PC-3 (cell line): ENCODE measurements around the gene SLC41A3. TPM values are rescaled to one million over a fixed set of nuclear protein-coding genes. Genes with fewer than 3 reads are reported as not detected.

ENCODE experiments used
- ATAC-seq: fragments of 200-7000 bp; cut with Tn5 transposase; 2 replicates; pipeline ENCODE4 v1.9.1; 2020; ENCODE audit warnings: mild to moderate bottlenecking, moderate library complexity
- BruUV-seq: library from RNA; stranded (reverse); fragments of 400-500 nt; replicated peaks from 2 replicates; lab custom pipeline; 2021; lab: Mats Ljungman, UMichigan
- CTCF ChIA-PET: fragments of 300-600 bp; sonication (Branson Sonifier 250); formaldehyde crosslinking; loops from one replicate; lab custom pipeline; 2022; ENCODE audit warnings: antibody characterized with exemption; lab: Charles Lee
- POLR2A ChIA-PET: fragments of 300-600 bp; sonication (Branson Sonifier 250); formaldehyde crosslinking; loops from one replicate; lab custom pipeline; 2022; ENCODE audit warnings: antibody characterized with exemption; ENCODE audit not compliant: unreplicated experiment; lab: Charles Lee
- DNase-seq: peaks from one replicate; pipeline ENCODE4 v3.0.0-alpha.2; 2015
- H2AFZ ChIP-seq: fragments of 300-600 bp; sonication (generic); 2 replicates; pipeline ENCODE4 v1.6.0; 2016; ENCODE audit warnings: antibody characterized with exemption, low read length
- H3F3A ChIP-seq: fragments of 300-600 bp; sonication (generic); one replicate; pipeline ENCODE4 v1.6.0; 2017; ENCODE audit warnings: antibody characterized with exemption, low read length, control low read depth, mild to moderate bottlenecking; ENCODE audit not compliant: unreplicated experiment
- H3K27ac ChIP-seq: fragments of 300-600 bp; sonication (generic); 2 replicates; pipeline ENCODE4 v1.5.1; 2016; ENCODE audit warnings: mild to moderate bottlenecking, low read length
- H3K27me3 ChIP-seq: fragments of 300-600 bp; sonication (generic); 2 replicates; pipeline ENCODE4 v1.6.1; 2016; ENCODE audit warnings: low read length, mixed read lengths
- H3K36me3 ChIP-seq: fragments of 300-600 bp; sonication (generic); 2 replicates; pipeline ENCODE4 v1.6.1; 2016; ENCODE audit warnings: low read depth, mixed run types, low read length, mixed read lengths
- H3K4me1 ChIP-seq: fragments of 300-600 bp; sonication (generic); 2 replicates; pipeline ENCODE4 v1.5.1; 2016; ENCODE audit warnings: low read length; ENCODE audit not compliant: insufficient read depth
- H3K4me2 ChIP-seq: fragments of 300-600 bp; sonication (generic); 2 replicates; pipeline ENCODE4 v1.6.0; 2016; ENCODE audit warnings: low read length
- H3K4me3 ChIP-seq: fragments of 300-600 bp; sonication (generic); 2 replicates; pipeline ENCODE4 v1.5.1; 2016; ENCODE audit warnings: mild to moderate bottlenecking, low read length, mixed read lengths
- H3K79me2 ChIP-seq: fragments of 300-600 bp; sonication (generic); 2 replicates; pipeline ENCODE4 v1.6.1; 2017; ENCODE audit warnings: low read length, mixed read lengths
- H3K9ac ChIP-seq: fragments of 300-600 bp; sonication (generic); 2 replicates; pipeline ENCODE4 v1.6.0; 2016; ENCODE audit warnings: mild to moderate bottlenecking, low read length
- H3K9me2 ChIP-seq: fragments of 300-600 bp; sonication (generic); replicated peaks from 2 replicates; pipeline ENCODE4 v1.6.1; 2016; ENCODE audit warnings: mixed run types, low read length, mixed read lengths
- H3K9me3 ChIP-seq: fragments of 300-600 bp; sonication (generic); 2 replicates; pipeline ENCODE4 v1.6.1; 2016; ENCODE audit warnings: low read length, mixed read lengths
- H4K20me1 ChIP-seq: fragments of 300-600 bp; sonication (generic); 2 replicates; pipeline ENCODE4 v1.6.1; 2016; ENCODE audit warnings: low read length, mixed read lengths
- EZH2 ChIP-seq: fragments of 300-600 bp; sonication (generic); IDR thresholded peaks from one replicate; pipeline ENCODE4 v1.6.1; 2017; ENCODE audit warnings: antibody characterized with exemption, mild to moderate bottlenecking, low read length; ENCODE audit not compliant: unreplicated experiment
- EZH2phosphoT487 ChIP-seq: fragments of 300-600 bp; sonication (generic); IDR thresholded peaks from 2 replicates; pipeline ENCODE4 v1.6.1; 2018; ENCODE audit warnings: mild to moderate bottlenecking, antibody characterized with exemption, low read length, borderline replicate concordance
- intact Hi-C: fragments of 100-400 bp; cut with micrococcal nuclease; formaldehyde crosslinking; loops from 2 replicates; pipeline ENCODE4 v1.9.0; 2023
- total RNA-seq: library from RNA; depleted of rRNA; stranded (reverse); fragments of >200 nt; gene quantifications from 2 replicates; pipeline ENCODE4 v1.2.3, GENCODE V29; 2014
- TF ChIP-seq, protein P1 (sequence below): fragments of 300-600 bp; sonication (generic); conservative IDR thresholded peaks from 2 replicates; pipeline ENCODE4 v1.5.1; 2017; ENCODE audit warnings: antibody characterized with exemption, low read depth, mild to moderate bottlenecking, low read length

The SLC41A3 gene
- total RNA-seq, 1 experiment from 2014 or later: 29.8 TPM

DNA sequence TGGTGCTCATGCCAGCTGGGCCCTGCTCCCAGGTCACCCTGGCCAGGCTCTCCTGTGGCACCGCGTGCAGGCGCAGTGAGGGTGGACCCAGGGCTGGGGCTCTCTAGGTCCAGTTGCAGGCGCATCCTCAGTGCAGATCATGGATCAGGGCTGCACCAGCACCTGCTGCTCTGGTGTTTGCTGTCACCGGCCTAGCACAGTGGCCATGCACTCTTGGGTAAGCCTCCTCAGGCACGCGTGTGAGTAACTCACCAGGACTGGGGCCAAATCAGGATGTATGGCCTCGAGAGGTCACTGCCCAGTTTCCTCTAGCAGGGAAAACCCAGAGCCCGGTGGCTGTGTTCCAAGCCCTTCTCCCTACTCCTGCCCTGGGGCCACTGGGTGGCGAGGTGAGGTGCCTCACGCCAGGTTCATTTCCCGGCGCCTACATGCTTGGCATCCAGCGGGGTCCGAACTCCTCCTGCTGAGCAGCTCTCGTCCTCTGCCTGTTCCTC, 45.5 kb upstream of the SLC41A3 start:
- Histone ChIP-seq H3K9me3 (no peaks in the 10 kb centered on the region), H3K27me3 (no peaks in the 10 kb centered on the region), H3K27ac (no peak overlapping the region), H4K20me1 (no peaks in the 10 kb centered on the region), H3K9ac (no peak overlapping the region), H3F3A (no peaks in the 10 kb centered on the region), H3K36me3 (no peaks in the 10 kb centered on the region), H3K4me3 (no peak overlapping the region), H3K79me2 (no peaks in the 10 kb centered on the region), H3K9me2 (no peaks in the 10 kb centered on the region), H3K4me2 (peak overlapping the region; percentile 45), H3K4me1 (peaks cover 12% of the 10 kb centered on the region), H2AFZ (peak overlapping the region; percentile 21; the same call in 1 of the 2 replicates)
- no TSS peak for BruUV-seq
- ChIA-PET CTCF (no interaction called here), POLR2A (no interaction called here)
- TF ChIP-seq EZH2 (no peak), EZH2phosphoT487 (no peak)
- TF ChIP-seq, protein P1, sequence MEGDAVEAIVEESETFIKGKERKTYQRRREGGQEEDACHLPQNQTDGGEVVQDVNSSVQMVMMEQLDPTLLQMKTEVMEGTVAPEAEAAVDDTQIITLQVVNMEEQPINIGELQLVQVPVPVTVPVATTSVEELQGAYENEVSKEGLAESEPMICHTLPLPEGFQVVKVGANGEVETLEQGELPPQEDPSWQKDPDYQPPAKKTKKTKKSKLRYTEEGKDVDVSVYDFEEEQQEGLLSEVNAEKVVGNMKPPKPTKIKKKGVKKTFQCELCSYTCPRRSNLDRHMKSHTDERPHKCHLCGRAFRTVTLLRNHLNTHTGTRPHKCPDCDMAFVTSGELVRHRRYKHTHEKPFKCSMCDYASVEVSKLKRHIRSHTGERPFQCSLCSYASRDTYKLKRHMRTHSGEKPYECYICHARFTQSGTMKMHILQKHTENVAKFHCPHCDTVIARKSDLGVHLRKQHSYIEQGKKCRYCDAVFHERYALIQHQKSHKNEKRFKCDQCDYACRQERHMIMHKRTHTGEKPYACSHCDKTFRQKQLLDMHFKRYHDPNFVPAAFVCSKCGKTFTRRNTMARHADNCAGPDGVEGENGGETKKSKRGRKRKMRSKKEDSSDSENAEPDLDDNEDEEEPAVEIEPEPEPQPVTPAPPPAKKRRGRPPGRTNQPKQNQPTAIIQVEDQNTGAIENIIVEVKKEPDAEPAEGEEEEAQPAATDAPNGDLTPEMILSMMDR: no peak
- intact Hi-C loops: no loop called here
- peak; percentile 81 for DNase-seq
- ATAC-seq: peak; percentile 86

DNA sequence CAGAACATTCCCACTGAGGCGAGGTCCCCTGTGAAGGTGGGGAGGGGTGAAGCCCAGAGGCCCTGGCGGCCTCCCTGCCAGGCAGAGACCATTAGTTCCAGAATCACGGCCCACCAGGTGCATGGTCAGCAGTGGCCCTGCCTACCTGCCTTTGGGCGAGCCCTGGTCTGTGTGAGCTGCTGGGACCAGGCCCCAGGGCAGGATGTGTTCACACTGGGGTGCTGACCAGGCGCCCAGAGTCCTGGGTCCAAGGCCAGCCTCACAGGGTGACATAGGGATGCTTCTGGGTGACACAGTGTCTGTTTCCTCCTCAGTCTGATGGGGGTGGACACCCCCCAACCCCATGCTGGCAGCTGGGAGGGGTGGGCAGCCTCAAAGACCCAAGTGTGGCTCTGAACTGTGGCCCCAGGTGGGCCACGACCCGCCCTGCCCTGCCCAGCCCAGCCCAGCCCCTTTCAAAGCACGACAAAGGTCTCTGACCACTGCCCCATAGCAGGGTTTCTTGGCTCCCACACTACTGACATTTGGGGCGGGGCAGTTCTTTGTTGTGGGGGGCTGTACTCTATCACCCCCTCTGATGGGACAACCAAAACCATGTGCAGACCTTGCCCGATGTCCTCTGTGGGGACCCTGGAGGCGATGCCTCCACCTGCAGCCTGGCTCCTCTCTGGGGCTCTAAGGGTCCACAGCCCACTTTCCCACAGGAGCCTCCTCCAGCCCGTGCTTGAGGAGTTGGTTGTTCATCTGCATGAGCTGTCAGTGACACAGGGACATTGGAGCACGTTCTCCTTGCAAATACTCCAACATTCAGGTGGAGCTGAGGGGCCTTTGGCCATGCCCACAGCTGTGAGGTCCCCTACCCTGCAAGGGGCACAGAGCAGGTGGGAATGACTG, 44.8 kb upstream of the SLC41A3 start:
- CTCF ChIA-PET: no interaction called here
- POLR2A ChIA-PET: no interaction called here
- ATAC-seq: no peak

More for the DNA sequence above, 44.8 kb upstream of the SLC41A3 start:
- peaks cover 12% of the 10 kb centered on the region for H3K4me1 ChIP-seq
- H3K36me3 ChIP-seq: no peaks in the 10 kb centered on the region
- DNase-seq: no peak
- no peaks in the 10 kb centered on the region for H3K9me3 ChIP-seq
- TF ChIP-seq EZH2phosphoT487 (no peak), EZH2 (no peak)
- TF ChIP-seq, protein P1: no peak
- no peak overlapping the region for H3K4me3 ChIP-seq
- H3F3A ChIP-seq: no peaks in the 10 kb centered on the region
- peak overlapping the region; percentile 45; the same call in 1 of the 2 replicates for H3K4me2 ChIP-seq
- H2AFZ ChIP-seq: no peak overlapping the region
- no peaks in the 10 kb centered on the region for H3K79me2 ChIP-seq
- intact Hi-C loops: no loop called here
- H3K9me2 ChIP-seq: no peaks in the 10 kb centered on the region
- H4K20me1 ChIP-seq: no peaks in the 10 kb centered on the region
- no TSS peak for BruUV-seq
- H3K27ac ChIP-seq: no peak overlapping the region
- H3K27me3 ChIP-seq: no peaks in the 10 kb centered on the region
- H3K9ac ChIP-seq: no peak overlapping the region
